D721Med (cell line): ENCODE data around the gene SLC35B1.
"Not testable (repeated sequence)": the region's sequence is repeated elsewhere in the genome, so short reads cannot be mapped to it uniquely, and the experiment has no call there.

Experiments used
- DNase-seq: peaks from one replicate; pipeline ENCODE4 v3.0.0; 2011; ENCODE audit warnings: low spot score; ENCODE audit not compliant: insufficient read length
- FAIRE-seq: peaks from 2 replicates; lab custom pipeline; 2011; peaks lifted over from hg19 to GRCh38; lab: Jason Lieb, UNC
- TF ChIP-seq, protein P1 (sequence below): IDR thresholded peaks from 2 replicates; pipeline ENCODE4 v1.5.1; 2012; ENCODE audit warnings: mild to moderate bottlenecking, control low read depth; ENCODE audit not compliant: insufficient read depth; ENCODE audit errors: missing control alignments

SLC35B1 gene

DNA sequence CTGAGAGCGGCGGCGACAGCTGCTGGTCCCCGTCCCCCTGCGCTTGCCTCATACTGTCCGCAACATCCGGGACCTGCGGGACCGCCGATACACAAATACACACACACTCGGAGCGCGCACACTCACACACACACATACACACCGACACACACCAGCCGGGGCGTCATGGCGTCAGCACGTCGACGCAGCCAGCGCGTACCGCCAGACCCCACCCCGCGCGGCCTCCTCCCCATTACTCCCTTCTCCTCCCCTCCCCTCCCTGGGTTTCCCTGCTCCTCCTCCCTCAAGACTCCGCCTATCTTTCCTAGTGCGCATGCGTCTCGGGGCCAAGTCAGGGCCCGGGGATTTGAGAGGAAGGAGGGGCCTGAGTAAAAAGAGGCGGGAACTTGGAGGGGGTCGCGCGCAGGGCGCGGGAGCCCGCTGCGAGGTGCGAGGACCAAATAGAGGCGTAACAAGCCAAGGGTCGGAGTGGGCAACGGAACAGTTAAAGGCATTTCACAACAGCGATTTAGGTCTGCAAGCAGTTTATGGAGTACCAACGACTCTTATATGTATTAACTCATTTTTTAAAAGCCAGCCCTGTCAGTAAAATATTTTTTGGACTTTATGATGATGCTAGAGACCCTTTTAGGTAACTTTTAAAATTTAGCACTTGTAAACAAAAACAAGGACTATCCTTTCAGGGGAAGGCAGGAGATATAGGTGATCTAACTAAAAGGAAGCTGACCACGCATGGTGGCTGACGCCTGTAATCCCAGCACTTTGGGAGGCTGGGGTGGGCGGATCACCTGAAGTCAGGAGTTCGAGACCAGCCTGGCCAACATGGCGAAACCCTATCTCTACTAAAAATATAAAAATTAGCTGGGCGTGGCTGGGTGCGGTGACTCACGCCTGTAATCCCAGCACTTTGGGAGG is 29.6 kb downstream of the SLC35B1 start, which contains the start of gene SPOP:
TSS of gene SPOP (minus strand) at position 165 of the 915 bp plus-strand sequence. CDS start 55,287 bp downstream, outside the sequence.
- FAIRE-seq (no peak), DNase-seq (peak; percentile 89)
- TF ChIP-seq, protein P1, sequence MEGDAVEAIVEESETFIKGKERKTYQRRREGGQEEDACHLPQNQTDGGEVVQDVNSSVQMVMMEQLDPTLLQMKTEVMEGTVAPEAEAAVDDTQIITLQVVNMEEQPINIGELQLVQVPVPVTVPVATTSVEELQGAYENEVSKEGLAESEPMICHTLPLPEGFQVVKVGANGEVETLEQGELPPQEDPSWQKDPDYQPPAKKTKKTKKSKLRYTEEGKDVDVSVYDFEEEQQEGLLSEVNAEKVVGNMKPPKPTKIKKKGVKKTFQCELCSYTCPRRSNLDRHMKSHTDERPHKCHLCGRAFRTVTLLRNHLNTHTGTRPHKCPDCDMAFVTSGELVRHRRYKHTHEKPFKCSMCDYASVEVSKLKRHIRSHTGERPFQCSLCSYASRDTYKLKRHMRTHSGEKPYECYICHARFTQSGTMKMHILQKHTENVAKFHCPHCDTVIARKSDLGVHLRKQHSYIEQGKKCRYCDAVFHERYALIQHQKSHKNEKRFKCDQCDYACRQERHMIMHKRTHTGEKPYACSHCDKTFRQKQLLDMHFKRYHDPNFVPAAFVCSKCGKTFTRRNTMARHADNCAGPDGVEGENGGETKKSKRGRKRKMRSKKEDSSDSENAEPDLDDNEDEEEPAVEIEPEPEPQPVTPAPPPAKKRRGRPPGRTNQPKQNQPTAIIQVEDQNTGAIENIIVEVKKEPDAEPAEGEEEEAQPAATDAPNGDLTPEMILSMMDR: no peak

DNA sequence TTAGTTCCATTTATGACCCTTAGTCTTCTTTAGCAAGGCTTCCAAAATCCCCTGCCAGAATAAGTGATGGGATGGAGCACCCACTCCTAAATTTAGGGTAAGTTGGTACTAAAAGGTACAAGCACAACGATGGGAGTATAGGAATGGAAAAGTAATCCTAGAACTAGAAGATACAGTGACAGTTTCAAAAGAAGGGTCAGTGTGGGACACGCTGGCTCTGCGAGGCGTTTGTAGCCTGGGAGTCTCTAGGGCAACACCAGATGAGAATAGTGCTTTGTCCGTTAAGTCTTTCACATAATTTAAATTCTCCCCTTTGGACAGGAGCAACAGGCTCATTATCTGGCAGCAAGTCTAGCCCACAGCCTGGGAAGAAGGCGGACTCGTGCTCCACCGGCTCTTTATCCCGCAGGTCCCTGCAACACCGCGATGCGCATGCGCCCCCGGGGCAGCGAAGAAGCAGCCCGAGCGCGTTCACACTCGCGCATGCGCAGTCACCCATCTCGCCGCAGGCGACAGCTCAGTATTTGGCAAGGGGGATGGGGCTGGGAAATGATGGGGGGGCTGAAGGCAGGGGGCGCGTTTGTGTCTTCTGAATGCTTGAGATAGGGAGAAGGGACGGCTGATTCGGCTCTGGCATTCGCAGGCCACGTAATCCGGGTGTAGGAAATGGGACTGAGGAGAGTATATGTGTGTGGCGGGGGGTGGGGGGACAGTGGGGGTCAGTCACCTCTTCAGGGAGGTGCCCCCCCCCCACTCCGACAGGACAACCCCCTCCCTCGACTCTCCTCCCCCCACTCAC is 30.4 kb downstream of the SLC35B1 start:
- TF ChIP-seq, protein P1: no peak
- DNase-seq (peak; percentile 71), FAIRE-seq (no peak)

DNA sequence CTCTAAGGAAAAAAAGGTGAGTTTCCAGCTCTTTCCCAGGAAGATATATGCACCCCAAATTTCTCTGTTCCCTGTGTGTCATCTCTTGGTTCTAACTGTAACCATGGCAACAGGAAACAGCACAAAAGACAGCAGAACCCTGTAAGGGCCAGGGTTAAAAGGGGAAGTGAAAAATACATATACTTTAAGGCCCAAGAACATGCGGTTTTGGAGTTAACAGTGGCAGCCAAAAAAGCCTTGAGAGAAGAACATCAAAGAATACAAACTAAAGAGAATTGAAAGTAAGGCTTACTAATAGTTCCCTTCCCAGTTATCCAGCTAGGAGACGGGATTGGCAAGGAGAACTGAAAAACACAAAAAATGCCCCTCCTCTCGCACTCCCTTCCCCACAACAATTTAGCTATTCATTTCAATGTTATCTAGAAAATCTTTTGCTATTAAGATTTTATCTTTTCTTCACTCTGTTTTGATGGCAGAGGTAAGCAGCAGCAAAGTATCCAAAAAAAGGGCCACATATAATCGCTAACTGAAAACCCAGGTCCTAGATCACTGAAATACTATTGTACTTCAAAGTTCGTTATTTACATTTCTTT is 31.4 kb downstream of the SLC35B1 start:
- DNase-seq (no peak), FAIRE-seq (no peak)
- TF ChIP-seq, protein P1: no peak

DNA sequence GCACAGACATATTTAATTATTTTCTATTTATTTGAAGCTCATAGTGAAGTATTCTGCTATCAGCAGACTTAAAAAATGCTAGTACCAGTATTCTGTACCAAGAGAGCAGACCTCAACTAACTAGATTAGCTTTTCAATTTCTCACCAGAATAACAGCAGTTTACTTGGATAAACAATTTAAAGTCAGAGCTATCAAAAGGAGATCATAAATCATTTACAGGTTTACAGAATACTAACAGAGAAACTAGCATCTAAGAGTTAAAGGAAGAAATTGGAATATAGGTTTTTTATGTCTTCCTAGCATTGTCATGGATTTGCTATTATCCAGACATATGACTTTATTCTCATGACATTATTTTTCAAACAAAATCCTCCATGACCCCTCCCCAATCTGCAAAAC is 33.3 kb downstream of the SLC35B1 start:
- DNase-seq: no peak
- no peak for FAIRE-seq
- TF ChIP-seq, protein P1: no peak

DNA sequence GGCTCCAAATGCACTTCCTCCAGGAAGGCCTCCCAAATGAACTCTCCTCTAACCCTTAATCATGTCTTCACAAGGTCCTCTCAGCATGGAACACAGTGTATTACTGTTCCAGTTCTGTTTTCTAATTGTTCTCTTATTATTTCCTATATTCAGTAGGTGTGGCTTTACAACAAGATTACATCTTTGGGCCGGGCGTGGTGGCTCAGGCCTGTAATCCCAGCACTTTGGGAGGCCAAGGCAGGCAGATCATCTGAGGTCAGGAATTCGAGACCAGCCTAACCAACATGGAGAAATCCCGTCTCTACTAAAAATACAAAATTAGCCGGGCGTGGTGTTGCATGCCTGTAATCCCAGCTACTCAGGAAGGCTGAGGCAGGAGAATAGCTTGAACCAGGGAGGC is 34.1 kb downstream of the SLC35B1 start:
- DNase-seq, FAIRE-seq: not testable (repeated sequence)

DNA sequence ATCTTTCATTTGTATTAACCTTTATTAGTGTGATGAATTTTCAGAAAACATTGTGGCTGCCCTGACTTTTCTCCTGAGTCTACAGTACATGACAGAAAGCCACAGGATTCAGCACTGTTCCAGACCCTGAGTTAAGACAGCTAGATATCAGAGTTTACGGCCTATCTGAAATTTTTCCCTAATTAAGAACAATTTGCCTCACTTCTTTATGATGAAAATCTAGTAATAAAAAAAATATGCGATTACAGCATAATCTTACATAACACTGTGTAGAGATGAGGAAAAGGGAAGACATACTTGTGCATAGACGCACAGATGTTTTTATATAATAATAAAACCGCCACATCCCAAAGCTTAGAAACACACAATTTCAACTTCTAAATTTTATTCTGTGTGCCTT is 37.1 kb downstream of the SLC35B1 start:
- FAIRE-seq (no peak), DNase-seq (no peak)
- TF ChIP-seq, protein P1: no peak

DNA sequence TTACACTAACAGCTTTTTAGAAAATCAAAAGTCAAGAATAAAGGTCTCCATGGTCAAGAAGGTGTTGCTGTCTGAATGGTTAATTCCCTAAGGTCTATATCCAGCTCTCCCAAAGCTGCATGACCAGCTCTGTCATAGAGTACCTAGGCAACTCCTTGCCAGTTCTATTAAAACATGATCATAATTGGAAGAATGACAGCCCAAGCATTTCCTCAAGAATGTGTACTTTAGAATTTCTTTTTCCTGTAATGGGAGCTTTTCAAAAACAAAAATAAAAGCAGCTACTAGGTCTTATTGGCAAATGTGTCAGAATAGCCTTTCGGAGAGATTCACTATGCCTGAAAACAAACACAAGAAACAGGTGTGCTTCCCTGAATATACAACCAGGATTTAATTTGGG is 37.8 kb downstream of the SLC35B1 start:
- FAIRE-seq (peak; percentile 66), DNase-seq (no peak)
- TF ChIP-seq, protein P1: no peak
